GM19099 (cell line): ENCODE measurements around the gene FTO.

Experiments
- POLR2A ChIP-seq: IDR thresholded peaks from 3 replicates; pipeline ENCODE4 v1.6.1; 2011; ENCODE audit warnings: low read depth; ENCODE audit not compliant: insufficient read length; ENCODE audit errors: extremely low read depth

Gene FTO

DNA sequence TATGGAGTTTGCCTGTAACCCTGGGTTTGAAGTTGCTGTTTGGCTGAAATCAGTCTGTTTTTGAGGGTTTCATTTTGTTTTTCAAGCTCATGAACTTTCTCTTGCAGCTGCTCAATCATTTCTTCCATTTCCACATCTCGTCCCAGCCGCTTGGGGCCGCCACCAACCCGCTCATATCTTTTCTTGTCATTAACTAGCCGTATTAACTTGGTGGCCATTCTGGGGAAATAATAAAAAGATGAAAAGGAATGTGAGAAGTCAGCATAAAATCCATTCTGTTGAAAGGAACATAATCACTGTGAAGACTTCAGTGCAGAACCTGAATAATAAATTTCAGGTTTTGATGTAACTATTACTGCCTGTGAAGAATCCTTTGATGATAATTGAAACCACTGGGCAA lies 11.8 kb upstream of the FTO start:
- TF ChIP-seq POLR2A, result no peak

DNA sequence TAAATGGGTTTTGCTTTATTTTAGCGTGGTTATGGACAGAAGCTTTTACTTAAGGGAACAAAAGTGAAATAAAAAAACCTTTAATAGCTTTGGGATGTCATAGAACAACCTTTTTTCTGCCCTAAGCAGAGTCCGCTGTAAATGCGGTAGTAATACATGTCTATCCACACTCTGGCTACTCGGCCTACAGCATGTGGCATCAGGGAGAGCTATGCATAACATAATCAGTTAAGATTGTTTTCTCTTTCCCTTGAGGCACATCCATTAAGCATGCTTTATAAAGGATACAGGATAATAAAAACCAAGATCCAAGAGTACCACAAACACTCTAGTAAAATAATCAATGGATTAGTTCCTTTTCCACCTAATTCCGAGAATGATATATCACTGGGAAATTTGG lies 10.6 kb upstream of the FTO start:
- no peak for TF ChIP-seq POLR2A

DNA sequence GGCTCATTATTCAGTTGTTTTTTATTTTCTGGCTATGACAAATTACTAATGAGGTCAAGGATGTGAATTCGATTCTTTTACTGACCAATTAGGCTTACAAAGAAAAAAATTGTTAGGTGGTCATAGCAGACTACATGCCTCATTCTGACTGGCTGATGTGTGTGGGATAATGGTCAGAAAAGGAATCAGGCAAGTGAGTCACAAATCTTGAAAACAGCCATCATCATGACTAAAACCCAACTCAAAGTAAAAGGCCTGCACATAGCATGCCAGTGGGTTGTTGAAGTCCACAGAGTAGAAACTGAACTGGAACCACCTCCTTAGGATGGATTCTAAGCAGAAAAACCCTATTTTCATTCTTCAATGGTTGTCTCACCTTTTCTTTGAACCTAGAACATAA lies 8.9 kb upstream of the FTO start:
- no peak for TF ChIP-seq POLR2A

DNA sequence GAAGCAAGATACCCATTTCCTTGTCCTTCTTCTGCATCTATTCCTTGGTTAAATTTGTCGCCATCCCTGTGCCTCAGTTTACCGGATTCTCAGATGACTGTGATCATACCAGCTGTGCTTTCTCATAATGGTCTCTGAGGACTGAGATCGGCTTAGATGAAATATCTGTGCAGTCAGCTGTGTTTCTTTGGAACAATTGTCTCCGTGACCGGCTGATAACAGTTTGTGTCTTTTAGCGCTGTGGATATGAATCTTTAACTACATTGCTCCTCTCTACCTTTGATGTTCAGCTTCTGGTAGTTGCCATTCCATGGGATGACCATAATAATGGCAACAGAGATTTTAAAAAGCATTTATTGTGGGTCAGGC lies 473 bp downstream of the FTO start:
- TF ChIP-seq POLR2A, result no peak

DNA sequence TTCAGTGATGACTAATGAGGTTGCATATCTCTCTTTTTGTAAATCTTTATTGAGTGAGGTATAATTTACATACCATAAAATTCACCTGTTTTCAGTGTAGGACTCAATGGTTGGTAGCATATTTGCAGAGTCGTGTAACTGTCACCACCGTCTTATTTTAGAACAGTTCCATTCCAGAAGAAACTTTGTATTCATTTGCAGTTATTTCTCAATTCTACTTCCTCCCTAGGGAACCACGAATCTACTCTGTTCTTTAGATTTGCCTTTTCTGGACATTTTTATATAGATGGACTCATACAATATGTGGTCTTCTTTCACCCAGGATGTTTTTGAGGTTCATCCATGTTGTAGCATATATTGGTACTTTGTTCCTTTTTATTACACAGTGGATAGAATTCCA lies 3.7 kb downstream of the FTO start:
- no peak for TF ChIP-seq POLR2A

DNA sequence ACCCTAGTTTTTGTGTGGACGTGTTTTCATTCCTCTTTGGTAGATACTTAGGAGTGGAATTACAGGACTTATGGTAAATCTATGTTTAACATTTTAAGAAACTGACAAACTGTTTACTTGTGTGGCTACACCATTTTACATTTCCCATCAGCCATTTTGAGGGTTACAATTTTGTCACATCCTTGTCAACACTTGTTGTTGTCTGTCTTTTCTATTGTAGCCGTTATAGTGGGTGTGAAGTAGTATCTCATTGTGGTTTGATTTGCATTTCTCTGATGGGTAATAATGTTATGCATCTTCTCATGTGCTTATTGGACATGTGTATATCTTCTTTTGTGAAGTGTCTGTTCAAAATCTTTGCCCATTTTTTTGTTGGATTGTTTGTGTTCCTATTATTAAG lies 4.5 kb downstream of the FTO start:
- no peak for TF ChIP-seq POLR2A

DNA sequence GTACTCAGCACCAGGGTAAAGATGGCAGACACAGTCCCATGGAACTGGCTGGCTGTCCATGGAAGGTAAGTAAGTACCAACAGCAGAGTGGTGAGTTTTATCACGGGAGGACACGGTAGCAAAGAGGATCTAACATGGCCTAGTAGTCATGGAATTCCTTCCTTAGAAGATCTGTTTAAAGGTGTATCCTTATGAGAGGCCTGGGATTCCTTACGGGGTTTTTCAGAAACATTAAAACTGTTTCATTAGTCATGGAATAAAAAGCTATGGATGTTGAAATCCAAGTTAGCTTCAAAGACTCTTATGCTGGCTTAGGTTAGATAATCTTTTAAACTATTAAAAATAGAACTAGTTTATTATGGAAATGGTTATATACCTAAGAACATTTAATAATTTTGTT lies 7.4 kb downstream of the FTO start:
- TF ChIP-seq POLR2A, result no peak

DNA sequence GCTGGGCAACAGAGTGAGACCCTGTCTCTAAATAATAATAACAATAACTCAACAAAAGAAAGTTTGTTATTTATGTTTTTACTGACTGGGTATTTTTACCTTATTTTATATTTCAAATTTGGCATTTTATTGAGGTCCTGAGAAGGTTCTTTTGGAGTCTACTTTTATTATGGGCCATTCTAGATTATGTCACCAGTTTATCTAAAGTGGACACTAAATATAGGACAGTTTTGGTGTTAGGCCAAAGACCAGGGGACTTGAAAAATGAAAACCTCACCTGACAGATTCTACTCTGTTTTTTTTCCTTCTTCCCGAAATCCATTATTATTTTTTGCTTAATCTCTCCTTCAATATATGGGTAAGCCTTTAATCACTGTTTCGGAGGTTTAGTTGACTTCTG lies 8.1 kb downstream of the FTO start:
- TF ChIP-seq POLR2A, result no peak

DNA sequence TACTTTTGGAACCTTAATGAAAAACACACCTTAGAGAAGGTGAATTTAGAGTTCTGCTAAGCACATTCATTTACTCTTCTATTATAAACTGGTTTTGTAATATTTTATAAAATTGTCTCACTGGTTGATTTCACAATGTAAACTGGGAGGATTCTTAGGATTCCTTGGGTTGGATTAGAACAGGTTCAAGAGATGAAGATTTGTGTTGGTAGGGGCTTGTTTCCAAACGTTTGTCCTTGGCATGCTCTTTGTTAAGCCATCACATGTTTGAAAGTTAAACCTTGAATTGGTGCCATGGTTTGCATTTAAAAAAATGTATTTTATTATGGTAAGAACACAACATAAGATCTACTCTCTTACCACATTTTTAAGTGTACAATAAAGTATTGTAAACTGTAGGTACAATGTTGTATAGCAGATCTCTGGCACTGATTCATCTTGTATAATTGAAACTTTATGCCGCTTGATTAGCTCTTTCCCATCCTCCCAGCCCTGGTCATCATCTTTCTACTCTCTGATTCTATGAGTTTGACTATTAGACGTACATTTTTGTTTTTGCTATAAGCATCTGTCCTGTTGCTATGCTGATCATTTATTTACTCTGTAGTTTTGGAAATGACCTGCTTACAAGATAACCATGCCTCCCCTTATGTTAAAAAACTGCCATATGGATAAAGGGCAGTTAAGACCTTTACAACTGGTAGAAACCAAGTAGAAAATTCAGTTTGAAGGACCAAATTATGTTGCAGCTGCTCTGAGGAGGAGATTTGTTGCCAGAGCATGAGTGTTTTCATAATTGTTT lies 9.6 kb downstream of the FTO start:
- TF ChIP-seq POLR2A, result no peak

DNA sequence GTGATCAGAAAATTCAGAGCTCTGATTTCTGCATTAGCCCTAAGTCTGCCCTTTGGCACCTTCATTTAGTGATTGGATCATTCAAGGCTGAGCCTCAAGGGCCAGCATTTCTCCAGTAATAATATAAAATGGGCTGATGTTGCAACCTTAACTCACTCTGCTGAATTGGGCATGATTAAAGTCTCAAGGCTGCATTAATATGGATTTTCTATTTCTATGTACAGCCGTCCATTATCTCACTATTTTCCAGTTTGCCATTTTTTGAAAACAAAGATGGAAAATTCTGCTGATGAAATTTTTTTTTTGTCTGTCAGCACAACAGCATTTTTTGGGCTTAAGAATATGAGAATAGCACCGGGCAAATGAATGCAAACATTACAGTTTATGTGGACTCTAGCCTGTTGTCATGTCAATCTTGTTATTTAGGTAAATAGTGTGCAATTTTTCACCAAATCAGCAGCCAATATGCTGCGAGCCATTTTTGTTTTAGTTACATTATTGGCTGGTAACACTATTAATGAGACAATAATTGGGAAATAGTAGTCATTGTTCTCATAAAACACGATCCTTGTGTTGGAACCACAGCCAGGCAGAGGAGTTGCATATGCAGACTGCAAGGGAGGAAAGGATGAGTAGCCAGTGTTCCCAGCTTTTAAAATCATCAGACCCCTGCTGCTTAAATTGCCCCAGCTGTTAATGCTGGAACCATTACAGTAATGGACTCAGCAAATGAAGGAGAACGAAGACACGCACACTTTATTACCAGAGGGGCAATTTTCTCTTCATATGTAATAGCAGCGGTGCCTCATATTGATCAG lies 10.5 kb downstream of the FTO start:
- no peak for TF ChIP-seq POLR2A

DNA sequence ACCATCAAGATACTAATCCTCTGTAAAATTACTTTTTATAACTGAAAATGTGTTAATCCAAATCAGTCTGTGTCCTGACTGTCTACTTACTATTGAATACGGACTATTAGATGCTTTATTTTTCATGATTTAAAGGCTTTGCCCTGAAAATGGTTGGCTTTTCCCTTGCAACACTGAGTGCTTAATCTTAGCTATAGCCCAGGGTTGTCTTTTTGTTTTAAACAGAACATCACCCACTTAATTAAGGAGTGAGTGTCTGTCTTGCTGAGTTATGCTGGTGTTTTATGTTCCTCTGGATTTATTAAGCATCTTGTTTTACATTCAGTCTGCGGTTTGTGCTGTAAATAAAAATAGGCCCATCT lies 11.0 kb downstream of the FTO start:
- no peak for TF ChIP-seq POLR2A

DNA sequence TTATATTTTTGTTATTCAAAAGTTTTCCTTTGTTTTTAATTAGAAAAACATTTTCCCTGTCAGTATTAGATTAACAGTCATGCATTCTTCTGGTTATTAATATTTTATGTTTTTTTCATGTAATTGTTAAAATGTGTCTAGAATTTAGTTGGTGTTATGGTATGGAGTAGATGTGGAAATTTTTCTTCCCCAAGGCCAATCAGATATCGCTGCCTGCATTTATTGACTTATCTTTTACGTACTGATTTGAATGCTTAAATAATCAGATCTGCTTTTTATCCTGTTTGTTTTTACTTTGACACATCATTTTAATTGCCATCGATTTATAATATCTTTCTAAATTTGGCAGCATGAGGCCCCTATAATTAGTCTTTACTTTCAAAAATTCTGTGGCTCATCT lies 13.6 kb downstream of the FTO start:
- no peak for TF ChIP-seq POLR2A

DNA sequence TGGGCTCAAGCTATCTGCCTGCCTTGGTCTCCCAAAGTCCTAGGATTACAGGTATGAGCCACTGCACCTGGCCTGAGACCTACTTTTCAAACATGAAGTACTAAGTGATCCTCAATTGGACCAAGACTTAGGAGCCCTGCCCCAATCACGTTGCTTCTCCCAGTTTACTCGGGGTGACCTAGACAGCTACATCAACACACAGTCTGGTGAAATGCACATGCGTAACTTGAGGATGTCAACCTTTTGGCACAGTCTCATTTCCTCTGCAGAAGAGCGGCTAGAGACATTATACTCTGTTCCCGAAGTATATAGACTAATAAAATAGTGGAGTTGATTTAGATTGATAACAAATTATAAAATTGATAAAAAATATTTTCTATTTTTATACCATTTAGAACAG lies 17.1 kb downstream of the FTO start:
- TF ChIP-seq POLR2A, result no peak

DNA sequence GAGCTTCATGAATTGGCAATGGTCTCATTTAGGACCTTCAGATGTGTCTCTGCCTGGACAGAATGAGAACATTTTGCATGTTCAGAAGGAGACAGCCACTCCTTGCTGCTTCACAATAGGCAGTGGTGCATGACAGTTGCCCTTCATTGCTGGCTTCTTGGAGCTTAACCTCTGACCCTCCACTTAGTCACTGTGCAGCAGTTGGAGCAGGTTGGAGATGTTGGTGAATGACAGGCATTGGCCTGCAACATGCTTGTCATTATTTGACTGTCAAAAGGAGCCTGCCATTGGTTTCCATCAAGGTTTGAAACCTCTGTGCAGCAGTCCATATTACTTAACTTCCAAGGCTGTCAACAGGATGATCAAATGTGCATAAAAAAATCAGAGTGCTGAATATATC lies 22.7 kb downstream of the FTO start:
- TF ChIP-seq POLR2A, result no peak

DNA sequence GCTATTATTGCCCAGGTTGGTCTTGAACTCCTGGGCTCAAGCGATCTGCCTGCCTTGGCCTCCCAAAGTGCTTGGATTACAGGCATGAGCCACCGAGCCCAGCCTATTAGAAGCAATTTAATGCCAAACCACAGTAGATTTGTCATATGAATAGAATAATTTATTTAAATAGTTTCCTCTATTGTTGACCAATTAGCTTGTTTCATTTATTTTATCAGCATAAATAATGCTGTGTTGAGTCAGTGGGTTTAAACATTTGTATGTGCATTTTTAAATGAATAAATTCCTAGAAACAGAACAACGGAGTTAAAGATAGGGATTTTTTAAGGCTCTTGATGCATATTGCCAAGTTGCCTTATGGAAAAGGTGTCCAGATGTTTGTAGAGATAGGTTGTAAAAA lies 26.7 kb downstream of the FTO start:
- TF ChIP-seq POLR2A, result no peak

DNA sequence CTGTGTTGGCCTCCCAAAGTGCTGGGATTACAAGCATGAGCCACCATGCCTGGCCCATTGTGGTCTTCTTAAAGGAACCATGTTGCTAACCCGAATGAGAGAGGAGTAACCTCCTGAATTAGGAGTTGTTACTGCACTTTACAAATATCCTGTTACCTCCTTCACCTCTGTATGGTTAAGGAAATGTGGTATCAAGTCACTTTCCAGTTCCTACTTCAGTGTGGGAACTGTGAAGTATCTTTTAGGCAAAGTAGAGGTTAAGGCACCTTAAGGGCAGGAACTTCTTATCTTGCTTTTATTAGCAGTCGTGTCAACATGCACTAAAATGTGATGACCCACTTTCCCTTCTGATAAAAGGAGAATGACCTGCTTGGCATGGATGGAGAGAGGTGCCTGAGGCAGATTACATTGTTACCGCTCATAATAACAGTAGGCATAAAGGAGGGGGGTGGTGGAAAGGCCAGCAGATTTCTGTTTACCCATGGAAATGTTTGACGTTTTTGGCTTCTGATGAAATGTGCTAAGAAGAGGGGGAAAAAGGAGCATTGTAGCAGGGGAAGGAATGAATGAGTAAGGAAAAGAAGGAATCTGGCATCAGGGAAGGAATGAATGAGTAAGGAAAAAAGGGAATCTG lies 28.5 kb downstream of the FTO start:
- no peak for TF ChIP-seq POLR2A
